Transverse colon (tissue), 4 donors: ENCODE measurements around the gene ITIH5.

ENCODE experiments used
- EP300 ChIP-seq: sonication (generic); formaldehyde crosslinking; IDR thresholded peaks from one replicate; pipeline ENCODE4 v1.6.1; 2017; ENCODE audit warnings: antibody characterized with exemption, low read depth
- POLR2A ChIP-seq: fragments of 450-650 bp; IDR thresholded peaks from one replicate; pipeline ENCODE4 v1.6.1; 2016; ENCODE audit warnings: antibody characterized with exemption, mild to moderate bottlenecking, moderate library complexity
- POLR2AphosphoS5 ChIP-seq, 3 donors: sonication (generic); formaldehyde crosslinking; IDR thresholded peaks; one replicate each; pipeline ENCODE4 v1.6.1; 2016; ENCODE audit warnings: antibody characterized with exemption in 3 of 3
- TF ChIP-seq, protein P1 (sequence below), 5 experiments: fragments of 200-600 bp in 3 of 5; fragments of 450-650 bp in 2 of 5; sonication (generic) in 3 of 5; IDR thresholded peaks; 1 replicate in 2 of 5; 2 replicates in 3 of 5; pipeline ENCODE4 v1.5.1; 2016 to 2017; ENCODE audit warnings: antibody characterized with exemption in 5 of 5, inconsistent platforms in 3 of 5, mild to moderate bottlenecking in 2 of 5, moderate library complexity in 1 of 5

DNA sequence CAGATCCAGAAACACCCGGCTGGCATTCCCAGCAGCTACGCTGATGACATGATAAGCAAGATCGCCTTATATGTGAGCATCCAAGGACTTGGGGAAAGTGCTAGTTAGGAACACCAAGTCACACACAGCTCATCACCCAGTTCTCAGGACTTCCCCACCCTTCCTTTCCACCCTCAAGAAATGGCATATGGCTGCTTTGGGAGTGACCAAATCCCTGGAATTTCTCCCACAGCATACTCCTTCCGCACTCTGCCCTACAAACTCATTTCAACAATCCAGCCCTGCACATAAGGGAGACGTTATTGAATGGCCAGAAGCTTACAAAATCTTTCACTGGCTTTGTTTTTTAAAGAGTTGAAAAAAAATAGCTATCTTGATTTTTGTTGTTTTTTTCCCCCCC is 4.2 kb downstream of the ITIH5 start:
- TF ChIP-seq, protein P1, sequence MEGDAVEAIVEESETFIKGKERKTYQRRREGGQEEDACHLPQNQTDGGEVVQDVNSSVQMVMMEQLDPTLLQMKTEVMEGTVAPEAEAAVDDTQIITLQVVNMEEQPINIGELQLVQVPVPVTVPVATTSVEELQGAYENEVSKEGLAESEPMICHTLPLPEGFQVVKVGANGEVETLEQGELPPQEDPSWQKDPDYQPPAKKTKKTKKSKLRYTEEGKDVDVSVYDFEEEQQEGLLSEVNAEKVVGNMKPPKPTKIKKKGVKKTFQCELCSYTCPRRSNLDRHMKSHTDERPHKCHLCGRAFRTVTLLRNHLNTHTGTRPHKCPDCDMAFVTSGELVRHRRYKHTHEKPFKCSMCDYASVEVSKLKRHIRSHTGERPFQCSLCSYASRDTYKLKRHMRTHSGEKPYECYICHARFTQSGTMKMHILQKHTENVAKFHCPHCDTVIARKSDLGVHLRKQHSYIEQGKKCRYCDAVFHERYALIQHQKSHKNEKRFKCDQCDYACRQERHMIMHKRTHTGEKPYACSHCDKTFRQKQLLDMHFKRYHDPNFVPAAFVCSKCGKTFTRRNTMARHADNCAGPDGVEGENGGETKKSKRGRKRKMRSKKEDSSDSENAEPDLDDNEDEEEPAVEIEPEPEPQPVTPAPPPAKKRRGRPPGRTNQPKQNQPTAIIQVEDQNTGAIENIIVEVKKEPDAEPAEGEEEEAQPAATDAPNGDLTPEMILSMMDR (IDR thresholded peaks at IDR 0.05): no peak
- no peak for TF ChIP-seq POLR2AphosphoS5 (IDR thresholded peaks at IDR 0.05)
- no peak for TF ChIP-seq POLR2A
- no peak for TF ChIP-seq EP300
